HG03439 (cell line): ENCODE results near the gene TACC3.

ENCODE experiments used
- ATAC-seq: cut with Tn5 transposase; IDR thresholded peaks from one replicate; pipeline ENCODE4 v1.9.1; 2021; ENCODE audit warnings: mild to moderate bottlenecking, moderate library complexity; ENCODE audit not compliant: unreplicated experiment

The TACC3 gene

DNA sequence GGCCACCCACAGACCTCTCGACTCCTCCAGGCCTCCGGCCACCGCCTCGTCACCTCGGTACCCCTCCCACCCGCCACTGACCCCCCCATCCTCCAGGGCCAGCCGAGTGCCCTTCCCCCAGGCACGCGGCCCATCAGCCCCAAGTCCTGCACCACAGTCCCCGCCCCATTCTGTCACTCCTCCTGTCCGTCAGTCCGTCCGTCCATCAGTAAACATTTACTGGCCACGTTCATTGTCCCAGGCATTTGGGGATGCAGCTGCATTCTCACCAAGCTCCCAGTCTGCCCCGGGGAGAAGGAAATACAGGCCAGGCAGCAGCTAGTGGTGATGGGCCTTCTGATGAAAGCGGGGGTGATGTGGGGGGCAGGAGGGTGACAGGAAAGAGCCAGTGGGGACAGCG is 36.5 kb downstream of the TACC3 start:
- ATAC-seq: no peak

DNA sequence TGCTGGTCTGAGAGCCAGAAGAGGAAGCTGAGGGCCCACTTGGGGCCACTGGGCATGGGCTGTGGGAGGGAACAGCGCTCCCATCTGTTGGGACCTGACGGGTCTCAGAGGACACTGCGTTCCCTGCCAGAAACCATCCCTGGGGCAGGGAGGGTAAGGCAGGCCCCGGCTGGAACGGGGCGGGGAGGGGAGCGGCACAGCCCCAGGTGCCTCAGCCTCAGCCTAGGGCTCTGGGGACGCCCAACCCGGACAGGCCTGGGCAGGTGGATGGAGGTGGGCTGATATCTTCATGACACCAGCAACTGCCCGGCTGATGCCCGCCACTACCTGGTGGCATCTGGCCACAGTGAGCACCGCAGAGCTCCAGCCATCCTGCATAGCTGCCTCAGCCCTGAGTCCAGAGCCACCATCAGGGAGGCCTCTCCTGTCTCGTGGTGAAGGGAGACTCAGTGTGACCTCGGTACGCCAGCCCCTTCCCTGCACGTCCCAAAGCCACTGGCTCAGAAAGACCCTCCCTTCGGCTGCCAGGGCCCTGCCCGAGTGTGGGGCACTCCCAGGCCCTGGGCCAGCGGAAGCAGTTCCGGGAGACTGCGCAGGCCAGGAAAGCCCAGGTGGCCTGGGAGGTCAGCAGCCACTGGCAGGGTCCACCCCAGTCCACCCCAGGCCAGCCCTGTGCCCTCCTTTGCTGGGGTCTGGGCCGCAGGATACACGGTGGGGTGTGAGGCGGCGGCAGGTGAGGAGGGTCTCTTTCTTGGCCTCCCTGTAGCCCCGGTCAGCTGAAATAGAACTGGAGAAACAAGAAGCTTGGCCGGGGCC is 37.2 kb downstream of the TACC3 start:
- ATAC-seq: no peak

- ATAC-seq: no peak
Observed at GRCh38 chr4:1759170-1759817, 38.0 kb downstream of the TACC3 start.

GRCh38 chr4:1759818-1760223 is 38.5 kb downstream of the TACC3 start:
- ATAC-seq: no peak

GRCh38 chr4:1760521-1761071 is 39.3 kb downstream of the TACC3 start:
- ATAC-seq: no peak

GRCh38 chr4:1761130-1761689 is 39.9 kb downstream of the TACC3 start:
- ATAC-seq: no peak

GRCh38 chr4:1762264-1763010 is 41.1 kb downstream of the TACC3 start:
- no peak for ATAC-seq

- no peak for ATAC-seq
Observed at GRCh38 chr4:1763070-1763549, 41.8 kb downstream of the TACC3 start.

GRCh38 chr4:1763550-1764080 is 42.3 kb downstream of the TACC3 start:
- ATAC-seq: no peak

GRCh38 chr4:1764670-1765069 is 43.3 kb downstream of the TACC3 start:
- no peak for ATAC-seq

DNA sequence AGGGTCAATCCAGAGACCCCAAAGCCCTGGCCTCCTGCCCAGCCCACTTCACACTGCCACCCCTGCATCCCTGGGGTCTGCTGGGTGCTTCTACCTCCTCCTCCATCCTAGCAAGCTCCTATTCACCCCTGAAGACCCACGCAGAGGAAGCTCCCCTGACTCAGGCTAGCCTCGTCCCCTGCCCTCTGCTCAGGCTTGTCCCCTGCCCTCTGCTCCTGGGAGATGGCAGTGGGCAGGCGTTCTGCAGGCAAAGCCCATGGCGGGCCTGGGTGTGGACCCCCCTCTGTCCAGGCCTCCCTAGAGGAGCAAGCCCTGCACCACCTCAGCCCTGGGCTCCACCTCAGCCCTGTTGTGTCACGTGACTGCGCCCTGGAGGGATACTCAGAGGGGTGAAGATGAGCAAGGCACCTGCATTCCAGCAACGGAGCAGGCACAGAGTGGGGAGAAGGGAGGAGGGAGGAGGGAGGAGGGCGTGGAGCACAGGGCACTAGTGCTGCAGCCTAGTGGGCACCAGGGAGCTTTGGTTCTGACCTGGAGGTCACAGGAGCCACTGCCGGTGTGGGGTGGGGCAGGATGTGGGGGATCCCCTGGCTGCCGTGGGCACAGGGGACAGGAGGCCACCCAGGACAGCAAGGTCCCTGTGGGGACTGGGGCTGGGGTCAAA is 44.2 kb downstream of the TACC3 start:
- no peak for ATAC-seq

DNA sequence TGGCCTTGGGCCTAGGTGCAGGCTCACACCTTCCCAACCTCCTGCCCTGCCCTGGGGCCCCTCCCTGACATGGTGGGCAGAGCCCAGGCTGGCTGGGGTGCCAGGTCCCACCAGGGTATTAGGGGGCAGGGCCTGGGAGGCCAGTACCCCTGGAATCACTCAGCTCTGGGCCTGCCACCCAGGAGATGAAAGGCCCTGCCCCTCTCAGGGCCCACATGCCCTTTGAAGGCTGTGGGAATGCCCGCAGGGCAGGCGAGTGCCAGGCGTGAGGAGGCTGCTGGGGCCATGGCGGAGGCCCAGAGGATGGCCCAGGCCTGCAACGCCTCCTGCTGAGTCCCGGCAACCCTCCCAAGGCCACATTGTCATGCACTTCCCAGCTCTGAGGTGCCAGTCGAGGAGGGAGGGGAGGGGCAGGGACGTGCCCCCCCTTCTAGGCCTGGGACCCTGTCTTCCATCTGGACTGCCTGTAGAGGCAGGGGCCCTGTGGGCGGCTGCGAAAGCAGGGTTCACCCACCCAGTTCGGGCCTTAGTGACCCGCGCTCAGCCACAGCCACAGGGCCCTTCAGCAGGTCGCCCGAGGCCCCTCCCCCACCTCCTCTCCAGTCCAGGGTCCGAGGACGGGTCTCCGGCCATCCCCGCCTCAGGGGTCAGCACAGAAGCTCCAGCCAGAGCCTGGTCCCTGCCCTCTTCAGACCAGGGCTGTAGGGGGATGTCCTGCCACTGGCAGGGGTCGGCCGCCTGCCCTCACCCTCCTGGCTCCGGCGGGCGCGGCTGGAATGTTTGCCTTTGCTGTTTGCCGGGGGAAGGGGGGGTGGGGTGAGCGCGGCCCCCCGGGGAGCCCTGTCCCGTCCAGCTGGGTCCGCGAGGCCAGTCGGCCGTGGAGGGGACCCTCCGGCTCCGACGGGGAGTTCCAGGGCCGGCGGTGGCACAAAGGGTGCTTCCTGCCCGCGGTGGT is 45.1 kb downstream of the TACC3 start:
- ATAC-seq: no peak

DNA sequence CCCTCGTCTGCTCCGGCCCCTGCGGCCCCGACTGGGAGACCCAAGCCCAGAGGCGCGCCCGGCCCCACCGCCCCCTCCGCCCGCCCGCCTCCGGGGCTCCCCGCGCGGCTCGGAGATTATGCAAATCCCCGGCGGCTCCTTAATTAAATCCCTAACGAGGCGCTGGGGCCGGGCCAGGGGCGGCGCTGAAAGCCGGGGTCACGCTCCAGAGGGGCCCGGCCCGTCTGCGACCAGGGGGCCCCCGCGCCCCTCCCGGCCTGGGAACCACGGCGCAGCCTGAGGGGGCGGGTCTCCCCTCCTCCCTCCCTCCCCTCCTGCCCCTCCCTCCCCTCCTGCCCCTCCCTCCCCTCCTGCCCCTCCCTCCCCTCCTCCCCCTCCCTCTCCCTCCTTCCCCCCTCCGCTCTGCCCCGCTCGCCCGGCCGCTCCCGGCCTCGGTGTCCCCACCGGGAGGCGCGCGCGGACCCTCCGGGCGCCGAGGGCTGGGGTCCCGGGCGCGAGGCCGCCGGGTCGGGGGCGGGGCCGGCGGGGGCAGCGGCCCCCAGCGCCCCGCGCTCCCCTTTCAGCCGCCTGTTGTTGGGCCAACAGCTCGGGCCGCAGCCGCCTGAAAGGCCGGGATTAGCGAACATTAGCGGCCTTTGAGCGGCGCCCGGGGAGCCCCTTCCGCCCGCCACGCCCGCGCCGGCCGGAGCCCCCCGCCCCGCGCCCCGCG is 45.9 kb downstream of the TACC3 start:
- ATAC-seq: no peak

GRCh38 chr4:1767770-1768366 is 46.5 kb downstream of the TACC3 start:
- no peak for ATAC-seq

DNA sequence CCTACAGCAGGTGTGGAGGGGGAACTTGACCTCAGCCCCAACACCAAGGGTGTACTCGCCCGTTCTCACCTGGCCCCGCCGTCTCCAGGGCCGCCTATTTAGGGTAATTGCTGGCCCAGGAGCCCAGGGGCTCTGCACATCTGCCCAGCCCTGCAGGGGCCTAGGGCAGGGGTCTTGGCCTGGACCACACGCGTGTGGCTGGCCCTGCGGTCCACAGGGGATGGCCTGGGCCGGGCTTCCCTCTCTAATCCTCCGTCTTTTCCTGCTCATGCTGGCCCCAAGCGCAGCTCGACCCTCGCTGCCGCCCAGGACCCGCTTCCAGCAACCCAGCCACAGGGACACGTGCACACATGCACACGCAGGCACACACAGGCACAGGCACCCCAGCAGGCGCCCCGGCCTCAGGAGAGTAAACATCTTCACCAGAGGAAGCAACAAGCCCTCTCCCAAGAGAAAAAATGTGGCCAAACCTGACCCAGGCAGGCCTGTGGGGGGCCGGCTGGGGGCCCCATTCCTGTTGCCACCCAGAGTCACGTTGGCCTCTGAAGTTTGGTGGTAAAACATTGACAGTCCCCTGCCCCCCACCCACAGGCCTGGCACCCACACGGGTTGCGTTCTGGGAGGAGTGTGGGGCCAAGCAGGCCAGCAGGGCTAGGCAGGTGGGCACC is 47.2 kb downstream of the TACC3 start:
- no peak for ATAC-seq

- ATAC-seq: no peak
Observed at GRCh38 chr4:1769692-1770091, 48.4 kb downstream of the TACC3 start.

GRCh38 chr4:1770245-1770644 is 48.9 kb downstream of the TACC3 start:
- ATAC-seq: no peak
